Upper lobe of left lung (tissue), 6 donors: ENCODE results near the gene CLASRP. TPM values are rescaled to one million over a fixed set of nuclear protein-coding genes. Genes with fewer than 3 reads are reported as not detected.

Experiments
- ATAC-seq, 2 donors: fragments of 200-7000 bp; cut with Tn5 transposase; one replicate each; pipeline ENCODE4 v1.9.1; 2022; ENCODE audit warnings: mild to moderate bottlenecking in 2 of 2, moderate library complexity in 2 of 2; ENCODE audit not compliant: low FRiP score in 2 of 2
- DNase-seq, 2 donors: peaks; one replicate each; pipeline ENCODE4 v3.0.0-alpha.2; 2019 to 2020
- H3K27ac ChIP-seq, 4 donors: fragments of 200-600 bp; sonication (generic); one replicate each; pipeline ENCODE4 v1.5.1; 2016 to 2019
- H3K27me3 ChIP-seq, 4 donors: fragments of 200-600 bp; sonication (generic); one replicate each; pipeline ENCODE4 v1.5.1; 2017 to 2019
- H3K36me3 ChIP-seq, 4 donors: fragments of 200-600 bp; sonication (generic); one replicate each; pipeline ENCODE4 v1.5.1; 2016 to 2019
- H3K4me1 ChIP-seq, 4 donors: fragments of 200-600 bp; sonication (generic); one replicate each; pipeline ENCODE4 v1.5.1; 2018 to 2019
- H3K4me3 ChIP-seq, 4 donors: fragments of 200-600 bp; sonication (generic); one replicate each; pipeline ENCODE4 v1.5.1; 2017 to 2019; ENCODE audit warnings: mild to moderate bottlenecking in 2 of 4, moderate library complexity in 1 of 4
- H3K9me3 ChIP-seq, 4 donors: fragments of 200-600 bp; sonication (generic); one replicate each; pipeline ENCODE4 v1.5.1; 2018 to 2019
- CTCF ChIP-seq, 6 experiments: fragments of 450-650 bp in 4 of 6; fragments of 200-600 bp in 2 of 6; sonication (generic) in 2 of 6; IDR thresholded peaks; one replicate each; pipeline ENCODE4 v1.5.1; 2016 to 2019; ENCODE audit warnings: antibody characterized with exemption in 6 of 6
- EP300 ChIP-seq, 4 donors: sonication (generic); formaldehyde crosslinking; IDR thresholded peaks; one replicate each; pipeline ENCODE4 v1.5.1; 2017; ENCODE audit warnings: antibody characterized with exemption in 4 of 4, control low read depth in 2 of 4
- POLR2A ChIP-seq, 4 donors: fragments of 450-650 bp; IDR thresholded peaks; one replicate each; pipeline ENCODE4 v1.5.1; 2016 to 2017; ENCODE audit warnings: antibody characterized with exemption in 4 of 4, mild to moderate bottlenecking in 2 of 4
- POLR2AphosphoS5 ChIP-seq, 2 donors: sonication (generic); formaldehyde crosslinking; IDR thresholded peaks; one replicate each; pipeline ENCODE4 v1.5.1; 2017; ENCODE audit warnings: antibody characterized with exemption in 2 of 2
- WGBS, 2 donors: methylation state at CpG; one replicate each; pipeline ENCODE4 v1.1.5; 2017 to 2018; 5-methylcytosine and 5-hydroxymethylcytosine counted together
- total RNA-seq, 6 donors: library from RNA; depleted of rRNA in 4 of 6; stranded (reverse); fragments of >200 nt in 4 of 6; gene quantifications; one replicate each; pipeline versions ENCODE4 v1.1.0 to v1.2.1, GENCODE V29; 2016 to 2021
- donor health status: DM: no; HTN: no; CAD: no; lungs with moderate emphysema.
- donor health status: DM: no; HTN: yes; CAD: no; lungs with severe emphysema.

The CLASRP gene
- total RNA-seq, 6 donors from 2014 or later, result 38.0 to 295 (median 71.6) TPM

- H3K9me3 ChIP-seq, result no peaks in the 10 kb centered on the region
- no peak overlapping the region for H3K4me3 ChIP-seq
- TF ChIP-seq EP300 (IDR thresholded peaks at IDR 0.05) (no peak), POLR2A (IDR thresholded peaks at IDR 0.05) (no peak)
- DNase-seq (peak in 1 of 2 donors; percentile 53), ATAC-seq (peak in 1 of 2 donors; percentile 7)
- H3K36me3 ChIP-seq, result peaks cover 56 to 100% (median 96%) of the 10 kb centered on the region in 4 donors
- H3K27me3 ChIP-seq, result no peaks in the 10 kb centered on the region
- H3K4me1 ChIP-seq, result no peaks in the 10 kb centered on the region
- H3K27ac ChIP-seq, result no peak overlapping the region
- 86 to 87% methylated on average over 6 to 9 of the region's 9 CpGs for WGBS, 2 donors
Measured at GRCh38 chr19:45057444-45057843, 18.6 kb downstream of the CLASRP start.

GRCh38 chr19:45058622-45059159, 19.8 kb downstream of the CLASRP start:
- DNase-seq (no peak), ATAC-seq (peak in 1 of 2 donors; percentile 5)
- Histone ChIP-seq H3K9me3 (no peaks in the 10 kb centered on the region), H3K4me1 (no peaks in the 10 kb centered on the region), H3K4me3 (no peak overlapping the region), H3K27ac (no peak overlapping the region), H3K27me3 (no peaks in the 10 kb centered on the region), H3K36me3 (peaks cover 56 to 100% (median 97%) of the 10 kb centered on the region in 4 donors)
- WGBS, 2 donors, result 89 to 92% methylated on average over 14 of the region's 14 CpGs
- no peak for TF ChIP-seq CTCF (IDR thresholded peaks at IDR 0.05)
- no peak for TF ChIP-seq EP300 (IDR thresholded peaks at IDR 0.05)
- no peak for TF ChIP-seq POLR2AphosphoS5 (IDR thresholded peaks at IDR 0.05)

- ATAC-seq, result peak; percentile 75 to 80
- TF ChIP-seq EP300 (IDR thresholded peaks at IDR 0.05) (no peak), CTCF (IDR thresholded peaks at IDR 0.05) (peak; percentile 78 to 83 (median 83)), POLR2A (IDR thresholded peaks at IDR 0.05) (no peak), POLR2AphosphoS5 (IDR thresholded peaks at IDR 0.05) (no peak)
Measured at GRCh38 chr19:45059258-45059965, 20.6 kb downstream of the CLASRP start.

GRCh38 chr19:45061965-45062364, 23.1 kb downstream of the CLASRP start:
- Histone ChIP-seq H3K27me3 (no peaks in the 10 kb centered on the region), H3K36me3 (peaks cover 47 to 100% (median 95%) of the 10 kb centered on the region in 4 donors), H3K9me3 (no peaks in the 10 kb centered on the region), H3K4me1 (no peaks in the 10 kb centered on the region), H3K27ac (no peak overlapping the region), H3K4me3 (no peak overlapping the region)
- ATAC-seq (no peak), DNase-seq (no peak)
- WGBS, 2 donors, result 94 to 98% methylated on average over 4 of the region's 4 CpGs
- TF ChIP-seq POLR2A (IDR thresholded peaks at IDR 0.05) (no peak), CTCF (IDR thresholded peaks at IDR 0.05) (no peak), POLR2AphosphoS5 (IDR thresholded peaks at IDR 0.05) (no peak), EP300 (IDR thresholded peaks at IDR 0.05) (no peak)

More at GRCh38 chr19:45059258-45059965, 20.6 kb downstream of the CLASRP start:
- Histone ChIP-seq H3K4me1 (no peaks in the 10 kb centered on the region), H3K9me3 (no peaks in the 10 kb centered on the region), H3K4me3 (no peak overlapping the region), H3K27ac (no peak overlapping the region), H3K27me3 (no peaks in the 10 kb centered on the region), H3K36me3 (peaks cover 58 to 100% (median 97%) of the 10 kb centered on the region in 4 donors)
- DNase-seq, result peak in 1 of 2 donors; percentile 74
- 72 to 89% methylated on average over 9 to 15 of the region's 16 CpGs for WGBS, 2 donors

- Histone ChIP-seq H3K4me1 (no peaks in the 10 kb centered on the region), H3K4me3 (no peak overlapping the region), H3K27ac (no peak overlapping the region), H3K27me3 (no peaks in the 10 kb centered on the region), H3K9me3 (no peaks in the 10 kb centered on the region), H3K36me3 (peaks cover 43 to 100% (median 94%) of the 10 kb centered on the region in 4 donors)
- DNase-seq, result peak in 1 of 2 donors; percentile 83
- ATAC-seq, result no peak
- no peak for TF ChIP-seq CTCF (IDR thresholded peaks at IDR 0.05)
- TF ChIP-seq POLR2AphosphoS5 (IDR thresholded peaks at IDR 0.05), result no peak
- no peak for TF ChIP-seq EP300 (IDR thresholded peaks at IDR 0.05)
- TF ChIP-seq POLR2A (IDR thresholded peaks at IDR 0.05), result no peak
- WGBS, 2 donors, result 97% methylated on average over 54 to 80 of the region's 85 CpGs
Measured at GRCh38 chr19:45063851-45064801, 25.3 kb downstream of the CLASRP start.
